Measurements from ENCODE around the gene HADHA. TPM values are rescaled to one million over a fixed set of nuclear protein-coding genes. Genes with fewer than 3 reads are reported as not detected.

HADHA gene
- total RNA-seq, 1 donor from 2014 or later = 120 TPM

- H3K4me2 ChIP-seq = peak overlapping the region; percentile 80
- no peak overlapping the region for H3K27ac ChIP-seq
Measured at GRCh38 chr2:26184555-26185303, 59.7 kb downstream of the HADHA start.

GRCh38 chr2:26184121-26184520, 60.3 kb downstream of the HADHA start:
- H2AFZ ChIP-seq (replicated peaks) = peak overlapping the region; percentile 92
- no peak overlapping the region for H3K27ac ChIP-seq
- peak overlapping the region; percentile 80 for H3K4me2 ChIP-seq
- H3K27me3 ChIP-seq = peaks cover 33% of the 10 kb centered on the region
- H3K9me3 ChIP-seq (ENCODE audit: low read depth) = no peaks in the 10 kb centered on the region
- peaks cover 21% of the 10 kb centered on the region for H3K4me1 Mint-ChIP-seq
- TF ChIP-seq EZH2 (IDR thresholded peaks at IDR 0.05) (no peak), CTCF (IDR thresholded peaks at IDR 0.05) (no peak), EZH2phosphoT487 (IDR thresholded peaks at IDR 0.05) (no peak)
- H3K79me2 ChIP-seq (ENCODE audit: low read depth) = no peaks in the 10 kb centered on the region
- DNase-seq (ENCODE audit: low spot score) = no peak
- peaks cover 44% of the 10 kb centered on the region for H4K20me1 ChIP-seq (ENCODE audit: low read depth)
- H3K9me3 Mint-ChIP-seq = peaks cover 3% of the 10 kb centered on the region
- H3F3A ChIP-seq (ENCODE audit: low read depth) = peaks cover 16% of the 10 kb centered on the region
- peaks cover 12% of the 10 kb centered on the region for H3K36me3 Mint-ChIP-seq
- H3K4me3 ChIP-seq = no peak overlapping the region
- no peak overlapping the region for H3K27ac Mint-ChIP-seq
- peaks cover 9% of the 10 kb centered on the region for H3K27me3 Mint-ChIP-seq (ENCODE audit: insufficient read depth, low read depth)
- H3K4me3 Mint-ChIP-seq = peak overlapping the region; percentile 1
- no peaks in the 10 kb centered on the region for H3K36me3 ChIP-seq
- H3K9ac ChIP-seq = no peak overlapping the region
- H3K4me1 ChIP-seq = peaks cover 9% of the 10 kb centered on the region

More at GRCh38 chr2:26184555-26185303, 59.7 kb downstream of the HADHA start:
- H3K9ac ChIP-seq = no peak overlapping the region
- peaks cover 33% of the 10 kb centered on the region for H3K27me3 ChIP-seq
- Mint-ChIP-seq H3K27ac (no peak overlapping the region), H3K36me3 (peaks cover 15% of the 10 kb centered on the region), H3K4me1 (peaks cover 17% of the 10 kb centered on the region), H3K27me3 (ENCODE audit: insufficient read depth, low read depth) (peaks cover 13% of the 10 kb centered on the region), H3K4me3 (peak overlapping the region; percentile 70), H3K9me3 (peaks cover 3% of the 10 kb centered on the region)
- H2AFZ ChIP-seq (replicated peaks) = peak overlapping the region; percentile 92
- peaks cover 3% of the 10 kb centered on the region for H3K4me1 ChIP-seq
- TF ChIP-seq EZH2phosphoT487 (IDR thresholded peaks at IDR 0.05) (no peak), EZH2 (IDR thresholded peaks at IDR 0.05) (peak; percentile 44), CTCF (IDR thresholded peaks at IDR 0.05) (peak; percentile 58)
- peaks cover 12% of the 10 kb centered on the region for H3F3A ChIP-seq (ENCODE audit: low read depth)
- H4K20me1 ChIP-seq (ENCODE audit: low read depth) = peaks cover 38% of the 10 kb centered on the region
- peak; percentile 92 for DNase-seq (ENCODE audit: low spot score)
- no peaks in the 10 kb centered on the region for H3K79me2 ChIP-seq (ENCODE audit: low read depth)
- no peaks in the 10 kb centered on the region for H3K36me3 ChIP-seq
- peak overlapping the region; percentile 52 for H3K4me3 ChIP-seq
- H3K9me3 ChIP-seq (ENCODE audit: low read depth) = no peaks in the 10 kb centered on the region

- Histone ChIP-seq H3K4me1 (peaks cover 16% of the 10 kb centered on the region), H2AFZ (replicated peaks) (no peak overlapping the region), H3K9me3 (ENCODE audit: low read depth) (no peaks in the 10 kb centered on the region), H4K20me1 (ENCODE audit: low read depth) (peaks cover 49% of the 10 kb centered on the region), H3K27ac (no peak overlapping the region), H3K4me3 (no peak overlapping the region), H3F3A (ENCODE audit: low read depth) (peaks cover 22% of the 10 kb centered on the region), H3K4me2 (no peak overlapping the region), H3K36me3 (no peaks in the 10 kb centered on the region), H3K79me2 (ENCODE audit: low read depth) (no peaks in the 10 kb centered on the region), H3K27me3 (peaks cover 33% of the 10 kb centered on the region), H3K9ac (no peak overlapping the region)
- Mint-ChIP-seq H3K27me3 (ENCODE audit: insufficient read depth, low read depth) (peaks cover 8% of the 10 kb centered on the region), H3K27ac (no peak overlapping the region), H3K9me3 (peaks cover 3% of the 10 kb centered on the region), H3K36me3 (peaks cover 7% of the 10 kb centered on the region), H3K4me1 (peaks cover 21% of the 10 kb centered on the region), H3K4me3 (no peak overlapping the region)
- no peak for DNase-seq (ENCODE audit: low spot score)
- TF ChIP-seq EZH2 (IDR thresholded peaks at IDR 0.05) = no peak
- no peak for TF ChIP-seq EZH2phosphoT487 (IDR thresholded peaks at IDR 0.05)
- no peak for TF ChIP-seq CTCF (IDR thresholded peaks at IDR 0.05)
Measured at GRCh38 chr2:26182887-26183630, 61.4 kb downstream of the HADHA start.
